Endothelial cell of umbilical vein (primary cell): ENCODE results near the gene SOCS7. TPM values are rescaled to one million over a fixed set of nuclear protein-coding genes. Genes with fewer than 3 reads are reported as not detected.

Source experiments
- BruUV-seq: library from RNA; stranded (reverse); fragments of 400-500 nt; replicated peaks from 2 replicates; lab custom pipeline; 2021; lab: Mats Ljungman, UMichigan
- CTCF ChIA-PET: fragments of 300-600, 350-600 bp; sonication (Branson Sonifier 250); formaldehyde crosslinking; loops from one replicate; lab custom pipeline; 2021; ENCODE audit warnings: antibody characterized with exemption, inconsistent platforms; lab: Charles Lee
- POLR2A ChIA-PET: fragments of 300-600, 350-600 bp; sonication (Branson Sonifier 250); formaldehyde crosslinking; loops from one replicate; lab custom pipeline; 2021; ENCODE audit warnings: antibody characterized with exemption, inconsistent platforms; lab: Charles Lee
- DNase-seq: peaks from one replicate; pipeline ENCODE4 v3.0.0-alpha.2; 2011; ENCODE audit warnings: low read depth, low spot score
- FAIRE-seq: peaks from 2 replicates; lab custom pipeline; 2011; peaks lifted over from hg19 to GRCh38; lab: Jason Lieb, UNC
- H2AFZ ChIP-seq: 2 replicates; pipeline ENCODE4 v1.6.0; 2012; ENCODE audit warnings: low read depth, low read length, control low read depth, inconsistent platforms
- H3K27ac ChIP-seq: 2 replicates; pipeline ENCODE4 v1.5.1; 2011; ENCODE audit warnings: low read depth, mild to moderate bottlenecking, control low read depth, low read length, moderate library complexity; ENCODE audit not compliant: insufficient read depth
- H3K27me3 ChIP-seq, 2 experiments: 2 replicates each; pipeline versions ENCODE4 v1.6.0 to v1.6.1; 2011; ENCODE audit warnings: low read length in 2 of 2, mixed read lengths in 1 of 2; ENCODE audit not compliant: control insufficient read depth in 2 of 2, insufficient read depth in 2 of 2
- H3K36me3 ChIP-seq, 2 experiments: 2 replicates in 1 of 2; 3 replicates in 1 of 2; pipeline ENCODE4 v1.5.1; 2011; ENCODE audit warnings: low read length in 2 of 2, mild to moderate bottlenecking in 1 of 2, moderate library complexity in 1 of 2; ENCODE audit not compliant: control insufficient read depth in 2 of 2, insufficient read depth in 2 of 2; ENCODE audit errors: extremely low read depth in 1 of 2
- H3K4me1 ChIP-seq: 3 replicates; pipeline ENCODE4 v1.5.1; 2011; ENCODE audit warnings: mild to moderate bottlenecking, low read length; ENCODE audit not compliant: control insufficient read depth, insufficient read depth; ENCODE audit errors: extremely low read depth
- H3K4me2 ChIP-seq: 2 replicates; pipeline ENCODE4 v1.6.1; 2011; ENCODE audit warnings: low read length, control low read depth, mixed read lengths; ENCODE audit not compliant: insufficient read depth
- H3K4me3 ChIP-seq, 3 experiments: fragments of 200-600 bp in 1 of 3; sonication (generic), shearing (Covaris generic) in 1 of 3; replicated peaks in 1 of 3; 2 replicates each; pipeline ENCODE4 v1.5.1; 2011 to 2016; ENCODE audit warnings: control low read depth in 3 of 3, low read length in 3 of 3, mild to moderate bottlenecking in 2 of 3, inconsistent platforms in 1 of 3, low read depth in 1 of 3, moderate library complexity in 1 of 3; ENCODE audit not compliant: insufficient read depth in 1 of 3
- H3K79me2 ChIP-seq: 2 replicates; pipeline ENCODE4 v1.6.0; 2012; ENCODE audit warnings: low read length, inconsistent platforms; ENCODE audit not compliant: control insufficient read depth, insufficient read depth
- H3K9ac ChIP-seq: replicated peaks from 2 replicates; pipeline ENCODE3; 2011; ENCODE audit warnings: low read length, control low read depth; ENCODE audit not compliant: insufficient read depth; ENCODE audit errors: extremely low read depth
- H3K9me1 ChIP-seq: replicated peaks from 3 replicates; pipeline ENCODE4 v1.6.0; 2011; ENCODE audit warnings: mild to moderate bottlenecking, low read length; ENCODE audit not compliant: control insufficient read depth, insufficient read depth; ENCODE audit errors: extremely low read depth
- H3K9me3 ChIP-seq: replicated peaks from 2 replicates; pipeline ENCODE4 v1.5.1; 2012; ENCODE audit warnings: low read length, inconsistent platforms; ENCODE audit not compliant: control insufficient read depth, insufficient read depth
- H4K20me1 ChIP-seq: replicated peaks from 2 replicates; pipeline ENCODE3; 2011; ENCODE audit warnings: mild to moderate bottlenecking, low read length; ENCODE audit not compliant: control insufficient read depth, insufficient read depth; ENCODE audit errors: extremely low read depth
- FOS ChIP-seq: IDR thresholded peaks from 2 replicates; pipeline ENCODE4 v1.6.1; 2011; ENCODE audit warnings: mild to moderate bottlenecking, low read length, moderate library complexity, borderline replicate concordance; ENCODE audit not compliant: insufficient read depth
- GATA2 ChIP-seq: IDR thresholded peaks from 2 replicates; pipeline ENCODE4 v1.7.0; 2011; ENCODE audit warnings: low read depth, mild to moderate bottlenecking, moderate library complexity, mixed read lengths, low read length; ENCODE audit not compliant: insufficient read length, insufficient read depth
- JUN ChIP-seq: IDR thresholded peaks from 2 replicates; pipeline ENCODE4 v1.6.1; 2011; ENCODE audit warnings: borderline replicate concordance, low read depth; ENCODE audit not compliant: insufficient read length, insufficient read depth
- POLR2A ChIP-seq: IDR thresholded peaks from 2 replicates; pipeline ENCODE4 v1.6.1; 2012; ENCODE audit warnings: low read depth, mild to moderate bottlenecking, control low read depth, low read length
- POLR2AphosphoS5 ChIP-seq: IDR thresholded peaks from 2 replicates; pipeline ENCODE4 v1.6.1; 2012; ENCODE audit warnings: low read depth, mild to moderate bottlenecking, control low read depth, low read length, moderate library complexity; ENCODE audit not compliant: insufficient read depth
- dilution Hi-C: fragments of 300-500 bp; cut with MboI; formaldehyde crosslinking; loops from one replicate; pipeline ENCODE4 v1.15.0; 2019; ENCODE audit warnings: low sequenced_read_pairs; ENCODE audit not compliant: extremely low pct_ligation_motif_present
- intact Hi-C: fragments of 100-400 bp; cut with micrococcal nuclease; formaldehyde crosslinking; loops from one replicate; pipeline ENCODE4 v1.10.0; 2022
- polyA plus RNA-seq, 4 experiments: library from polyadenylated mRNA; depleted of rRNA in 3 of 4; stranded (reverse) in 3 of 4; unstranded in 1 of 4; fragments of >200 nt; gene quantifications; 2 replicates each; pipeline versions ENCODE4 v1.2.1 to v1.2.3, GENCODE V29; 2011 to 2012; ENCODE audit warnings: missing spikeins in 1 of 4
- total RNA-seq: library from RNA; stranded (reverse); gene quantifications from 2 replicates; pipeline ENCODE4 v1.2.3, GENCODE V29; 2021
- TF ChIP-seq, protein P1 (sequence below), 2 donors: IDR thresholded peaks; 1 replicate in 1 of 2; 2 replicates in 1 of 2; pipeline ENCODE4 v1.5.1; 2011; ENCODE audit warnings: low read length in 2 of 2, mild to moderate bottlenecking in 2 of 2, moderate library complexity in 2 of 2, control low read depth in 1 of 2, inconsistent platforms in 1 of 2, low read depth in 1 of 2; ENCODE audit not compliant: insufficient read depth in 1 of 2; ENCODE audit errors: extremely low read depth in 1 of 2
- TF ChIP-seq, protein P2 (sequence below): IDR thresholded peaks from 2 replicates; pipeline ENCODE4 v1.6.1; 2011; ENCODE audit not compliant: insufficient read depth, insufficient read length

Gene SOCS7
- total and polyA plus RNA-seq, 2 donors (not counting 3 experiments of a cell fraction or from before 2014, with no cell fraction given) = 5.9 to 10.4 TPM

DNA sequence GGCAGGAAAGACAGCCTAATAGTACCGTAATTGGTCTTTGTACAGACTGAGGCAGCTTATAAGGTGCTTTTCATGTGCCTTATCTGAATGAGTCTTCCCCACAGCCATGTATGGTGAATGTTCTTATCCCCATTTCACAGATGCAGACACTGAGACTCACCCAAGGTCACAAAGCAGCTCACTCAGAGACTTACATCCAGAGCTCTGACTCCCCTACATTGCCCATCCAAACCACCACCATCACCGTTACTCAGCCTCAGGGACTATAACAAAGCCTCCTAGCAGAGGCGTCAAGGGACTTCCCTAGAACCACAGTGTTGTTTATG, 7.3 kb upstream of the SOCS7 start:
- H3K9me1 ChIP-seq = no peaks in the 10 kb centered on the region
- TF ChIP-seq, protein P1, sequence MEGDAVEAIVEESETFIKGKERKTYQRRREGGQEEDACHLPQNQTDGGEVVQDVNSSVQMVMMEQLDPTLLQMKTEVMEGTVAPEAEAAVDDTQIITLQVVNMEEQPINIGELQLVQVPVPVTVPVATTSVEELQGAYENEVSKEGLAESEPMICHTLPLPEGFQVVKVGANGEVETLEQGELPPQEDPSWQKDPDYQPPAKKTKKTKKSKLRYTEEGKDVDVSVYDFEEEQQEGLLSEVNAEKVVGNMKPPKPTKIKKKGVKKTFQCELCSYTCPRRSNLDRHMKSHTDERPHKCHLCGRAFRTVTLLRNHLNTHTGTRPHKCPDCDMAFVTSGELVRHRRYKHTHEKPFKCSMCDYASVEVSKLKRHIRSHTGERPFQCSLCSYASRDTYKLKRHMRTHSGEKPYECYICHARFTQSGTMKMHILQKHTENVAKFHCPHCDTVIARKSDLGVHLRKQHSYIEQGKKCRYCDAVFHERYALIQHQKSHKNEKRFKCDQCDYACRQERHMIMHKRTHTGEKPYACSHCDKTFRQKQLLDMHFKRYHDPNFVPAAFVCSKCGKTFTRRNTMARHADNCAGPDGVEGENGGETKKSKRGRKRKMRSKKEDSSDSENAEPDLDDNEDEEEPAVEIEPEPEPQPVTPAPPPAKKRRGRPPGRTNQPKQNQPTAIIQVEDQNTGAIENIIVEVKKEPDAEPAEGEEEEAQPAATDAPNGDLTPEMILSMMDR (IDR thresholded peaks at IDR 0.05; ENCODE audit: extremely low read depth in 1 of 2, insufficient read depth in 1 of 2, low read depth in 1 of 2, low read length in 2 of 2) = no peak
- TF ChIP-seq, protein P2, sequence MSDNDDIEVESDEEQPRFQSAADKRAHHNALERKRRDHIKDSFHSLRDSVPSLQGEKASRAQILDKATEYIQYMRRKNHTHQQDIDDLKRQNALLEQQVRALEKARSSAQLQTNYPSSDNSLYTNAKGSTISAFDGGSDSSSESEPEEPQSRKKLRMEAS = no peak
- TF ChIP-seq JUN (no peak), POLR2AphosphoS5 (no peak), FOS (no peak), POLR2A (no peak), GATA2 (no peak)
- DNase-seq (no peak), FAIRE-seq (no peak)
- POLR2A ChIA-PET = interaction anchor here (0.7 kb wide), 1 partner anchor 9 kb away, joined by 3 read pairs; no protein-coding TSS in a partner anchor
- H3K4me1 ChIP-seq = no peaks in the 10 kb centered on the region
- no peak overlapping the region for H3K9ac ChIP-seq
- dilution Hi-C loops = no loop called here
- H3K27me3 ChIP-seq = peaks cover 0 to 3% of the 10 kb centered on the region in 2 experiments
- H4K20me1 ChIP-seq = no peaks in the 10 kb centered on the region
- CTCF ChIA-PET = interaction anchor here (0.8 kb wide), 1 partner anchor 9 kb away, joined by 3 read pairs; no protein-coding TSS in a partner anchor
- no peak overlapping the region for H3K4me3 ChIP-seq
- H3K4me2 ChIP-seq = no peak overlapping the region
- no peak overlapping the region for H3K27ac ChIP-seq
- no TSS peak for BruUV-seq
- H3K9me3 ChIP-seq = no peaks in the 10 kb centered on the region
- intact Hi-C loops = no loop called here
- no peaks in the 10 kb centered on the region for H3K36me3 ChIP-seq
- H2AFZ ChIP-seq = no peak overlapping the region
- no peaks in the 10 kb centered on the region for H3K79me2 ChIP-seq
